ENCODE results near the gene ADAM23. TPM values are rescaled to one million over a fixed set of nuclear protein-coding genes. Genes with fewer than 3 reads are reported as not detected.

The ADAM23 gene
- polyA plus RNA-seq, 1 donor (not counting 4 experiments of a cell fraction or from before 2014, with no cell fraction given): 1.3 TPM

- H3K9me1 ChIP-seq (ENCODE audit: control insufficient read depth, extremely low read depth, insufficient read depth, low read length): no peaks in the 10 kb centered on the region
Measured at GRCh38 chr2:206563374-206563773, 120.0 kb downstream of the ADAM23 start.

GRCh38 chr2:206565666-206566065 is 122.3 kb downstream of the ADAM23 start:
- no peaks in the 10 kb centered on the region for H4K20me1 ChIP-seq (ENCODE audit: control insufficient read depth, extremely low read depth, insufficient read depth, low read length)
- no peaks in the 10 kb centered on the region for H3K79me2 ChIP-seq (ENCODE audit: control insufficient read depth, insufficient read depth, low read length)
- no peaks in the 10 kb centered on the region for H3K9me1 ChIP-seq (ENCODE audit: control insufficient read depth, extremely low read depth, insufficient read depth, low read length)
- no peak overlapping the region for H3K27ac ChIP-seq (ENCODE audit: control insufficient read depth, insufficient read depth, low read length)
- H3K36me3 ChIP-seq (ENCODE audit: control insufficient read depth in 2 of 2, extremely low read depth in 1 of 2, insufficient read depth in 2 of 2, low read length in 2 of 2): no peaks in the 10 kb centered on the region
- dilution Hi-C loops (cut with MboI; ENCODE audit: extremely low pct_ligation_motif_present, low sequenced_read_pairs): no loop called here
- H3K27me3 ChIP-seq (ENCODE audit: control insufficient read depth, extremely low read depth, insufficient read depth, low read length): no peaks in the 10 kb centered on the region
- H3K4me3 ChIP-seq (ENCODE audit: control insufficient read depth in 2 of 3, extremely low read depth in 1 of 3, insufficient read depth in 2 of 3, low read depth in 1 of 3, low read length in 3 of 3): no peak overlapping the region
- DNase-seq (ENCODE audit: low read depth, low spot score) (no peak), FAIRE-seq (no peak)
- no peak overlapping the region for H3K9ac ChIP-seq (ENCODE audit: control insufficient read depth, extremely low read depth, insufficient read depth, low read length)
- H3K4me1 ChIP-seq (ENCODE audit: control insufficient read depth, extremely low read depth, insufficient read depth, low read length): no peaks in the 10 kb centered on the region
- no peaks in the 10 kb centered on the region for H3K9me3 ChIP-seq (ENCODE audit: control insufficient read depth, low read depth, low read length)
- TF ChIP-seq CTCF (optimal IDR thresholded peaks at IDR 0.05 in 1 of 3, IDR thresholded peaks at IDR 0.05 in 1 of 3, conservative IDR thresholded peaks at IDR 0.05 in 1 of 3; ENCODE audit: extremely low read depth in 1 of 3, insufficient read depth in 2 of 3, low read length in 3 of 3) (no peak), EZH2 (IDR thresholded peaks at IDR 0.05; ENCODE audit: low read length) (no peak)
- no peak overlapping the region for H2AFZ ChIP-seq (ENCODE audit: control insufficient read depth, low read length)
- H3K4me2 ChIP-seq (ENCODE audit: control insufficient read depth, extremely low read depth, insufficient read depth, low read depth, low read length): no peak overlapping the region

More at GRCh38 chr2:206563374-206563773, 120.0 kb downstream of the ADAM23 start:
- H3K27me3 ChIP-seq (ENCODE audit: control insufficient read depth, extremely low read depth, insufficient read depth, low read length): no peaks in the 10 kb centered on the region
- H2AFZ ChIP-seq (ENCODE audit: control insufficient read depth, low read length): no peak overlapping the region
- H3K4me2 ChIP-seq (ENCODE audit: control insufficient read depth, extremely low read depth, insufficient read depth, low read depth, low read length): no peak overlapping the region
- H4K20me1 ChIP-seq (ENCODE audit: control insufficient read depth, extremely low read depth, insufficient read depth, low read length): no peaks in the 10 kb centered on the region
- DNase-seq (ENCODE audit: low read depth, low spot score) (no peak), FAIRE-seq (no peak)
- no peaks in the 10 kb centered on the region for H3K36me3 ChIP-seq (ENCODE audit: control insufficient read depth in 2 of 2, extremely low read depth in 1 of 2, insufficient read depth in 2 of 2, low read length in 2 of 2)
- H3K4me3 ChIP-seq (ENCODE audit: control insufficient read depth in 2 of 3, extremely low read depth in 1 of 3, insufficient read depth in 2 of 3, low read depth in 1 of 3, low read length in 3 of 3): no peak overlapping the region
- H3K9ac ChIP-seq (ENCODE audit: control insufficient read depth, extremely low read depth, insufficient read depth, low read length): no peak overlapping the region
- H3K79me2 ChIP-seq (ENCODE audit: control insufficient read depth, insufficient read depth, low read length): no peaks in the 10 kb centered on the region
- no peaks in the 10 kb centered on the region for H3K9me3 ChIP-seq (ENCODE audit: control insufficient read depth, low read depth, low read length)
- H3K27ac ChIP-seq (ENCODE audit: control insufficient read depth, insufficient read depth, low read length): no peak overlapping the region
- dilution Hi-C loops (cut with MboI; ENCODE audit: extremely low pct_ligation_motif_present, low sequenced_read_pairs): no loop called here
- TF ChIP-seq EZH2 (IDR thresholded peaks at IDR 0.05; ENCODE audit: low read length): no peak
- peaks cover 13% of the 10 kb centered on the region for H3K4me1 ChIP-seq (ENCODE audit: control insufficient read depth, extremely low read depth, insufficient read depth, low read length)

- Histone ChIP-seq H2AFZ (ENCODE audit: control insufficient read depth, low read length) (no peak overlapping the region), H3K4me3 (ENCODE audit: control insufficient read depth in 2 of 3, extremely low read depth in 1 of 3, insufficient read depth in 2 of 3, low read depth in 1 of 3, low read length in 3 of 3) (no peak overlapping the region), H3K4me1 (ENCODE audit: control insufficient read depth, extremely low read depth, insufficient read depth, low read length) (no peaks in the 10 kb centered on the region), H3K9ac (ENCODE audit: control insufficient read depth, extremely low read depth, insufficient read depth, low read length) (no peak overlapping the region), H3K4me2 (ENCODE audit: control insufficient read depth, extremely low read depth, insufficient read depth, low read depth, low read length) (no peak overlapping the region), H3K27me3 (ENCODE audit: control insufficient read depth, extremely low read depth, insufficient read depth, low read length) (no peaks in the 10 kb centered on the region), H3K9me1 (ENCODE audit: control insufficient read depth, extremely low read depth, insufficient read depth, low read length) (no peaks in the 10 kb centered on the region), H3K27ac (ENCODE audit: control insufficient read depth, insufficient read depth, low read length) (no peak overlapping the region), H4K20me1 (ENCODE audit: control insufficient read depth, extremely low read depth, insufficient read depth, low read length) (no peaks in the 10 kb centered on the region), H3K9me3 (ENCODE audit: control insufficient read depth, low read depth, low read length) (no peaks in the 10 kb centered on the region), H3K36me3 (ENCODE audit: control insufficient read depth in 2 of 2, extremely low read depth in 1 of 2, insufficient read depth in 2 of 2, low read length in 2 of 2) (no peaks in the 10 kb centered on the region), H3K79me2 (ENCODE audit: control insufficient read depth, insufficient read depth, low read length) (no peaks in the 10 kb centered on the region)
- dilution Hi-C loops (cut with MboI; ENCODE audit: extremely low pct_ligation_motif_present, low sequenced_read_pairs): no loop called here
- TF ChIP-seq EZH2 (IDR thresholded peaks at IDR 0.05; ENCODE audit: low read length): no peak
- TF ChIP-seq CTCF (optimal IDR thresholded peaks at IDR 0.05 in 1 of 3, IDR thresholded peaks at IDR 0.05 in 1 of 3, conservative IDR thresholded peaks at IDR 0.05 in 1 of 3; ENCODE audit: extremely low read depth in 1 of 3, insufficient read depth in 2 of 3, low read length in 3 of 3): no peak
- no peak for FAIRE-seq
- no peak for DNase-seq (ENCODE audit: low read depth, low spot score)
Measured at GRCh38 chr2:206569470-206569869, 126.1 kb downstream of the ADAM23 start.

Measured in keratinocyte (primary cell).